Endothelial cell of umbilical vein (primary cell): ENCODE results near the gene QRFP. TPM values are rescaled to one million over a fixed set of nuclear protein-coding genes. Genes with fewer than 3 reads are reported as not detected.

Source experiments
- BruUV-seq: library from RNA; stranded (reverse); fragments of 400-500 nt; replicated peaks from 2 replicates; lab custom pipeline; 2021; lab: Mats Ljungman, UMichigan
- CTCF ChIA-PET: fragments of 300-600, 350-600 bp; sonication (Branson Sonifier 250); formaldehyde crosslinking; loops from one replicate; lab custom pipeline; 2021; ENCODE audit warnings: antibody characterized with exemption, inconsistent platforms; lab: Charles Lee
- POLR2A ChIA-PET: fragments of 300-600, 350-600 bp; sonication (Branson Sonifier 250); formaldehyde crosslinking; loops from one replicate; lab custom pipeline; 2021; ENCODE audit warnings: antibody characterized with exemption, inconsistent platforms; lab: Charles Lee
- DNase-seq: peaks from one replicate; pipeline ENCODE4 v3.0.0-alpha.2; 2011; ENCODE audit warnings: low read depth, low spot score
- FAIRE-seq: peaks from 2 replicates; lab custom pipeline; 2011; peaks lifted over from hg19 to GRCh38; lab: Jason Lieb, UNC
- H2AFZ ChIP-seq: 2 replicates; pipeline ENCODE4 v1.6.0; 2012; ENCODE audit warnings: low read depth, low read length, control low read depth, inconsistent platforms
- H3K27ac ChIP-seq: 2 replicates; pipeline ENCODE4 v1.5.1; 2011; ENCODE audit warnings: low read depth, mild to moderate bottlenecking, control low read depth, low read length, moderate library complexity; ENCODE audit not compliant: insufficient read depth
- H3K27me3 ChIP-seq, 2 experiments: 2 replicates each; pipeline versions ENCODE4 v1.6.0 to v1.6.1; 2011; ENCODE audit warnings: low read length in 2 of 2, mixed read lengths in 1 of 2; ENCODE audit not compliant: control insufficient read depth in 2 of 2, insufficient read depth in 2 of 2
- H3K36me3 ChIP-seq, 2 experiments: 2 replicates in 1 of 2; 3 replicates in 1 of 2; pipeline ENCODE4 v1.5.1; 2011; ENCODE audit warnings: low read length in 2 of 2, mild to moderate bottlenecking in 1 of 2, moderate library complexity in 1 of 2; ENCODE audit not compliant: control insufficient read depth in 2 of 2, insufficient read depth in 2 of 2; ENCODE audit errors: extremely low read depth in 1 of 2
- H3K4me1 ChIP-seq: 3 replicates; pipeline ENCODE4 v1.5.1; 2011; ENCODE audit warnings: mild to moderate bottlenecking, low read length; ENCODE audit not compliant: control insufficient read depth, insufficient read depth; ENCODE audit errors: extremely low read depth
- H3K4me2 ChIP-seq: 2 replicates; pipeline ENCODE4 v1.6.1; 2011; ENCODE audit warnings: low read length, control low read depth, mixed read lengths; ENCODE audit not compliant: insufficient read depth
- H3K4me3 ChIP-seq, 3 experiments: fragments of 200-600 bp in 1 of 3; sonication (generic), shearing (Covaris generic) in 1 of 3; replicated peaks in 1 of 3; 2 replicates each; pipeline ENCODE4 v1.5.1; 2011 to 2016; ENCODE audit warnings: control low read depth in 3 of 3, low read length in 3 of 3, mild to moderate bottlenecking in 2 of 3, inconsistent platforms in 1 of 3, low read depth in 1 of 3, moderate library complexity in 1 of 3; ENCODE audit not compliant: insufficient read depth in 1 of 3
- H3K79me2 ChIP-seq: 2 replicates; pipeline ENCODE4 v1.6.0; 2012; ENCODE audit warnings: low read length, inconsistent platforms; ENCODE audit not compliant: control insufficient read depth, insufficient read depth
- H3K9ac ChIP-seq: replicated peaks from 2 replicates; pipeline ENCODE3; 2011; ENCODE audit warnings: low read length, control low read depth; ENCODE audit not compliant: insufficient read depth; ENCODE audit errors: extremely low read depth
- H3K9me1 ChIP-seq: replicated peaks from 3 replicates; pipeline ENCODE4 v1.6.0; 2011; ENCODE audit warnings: mild to moderate bottlenecking, low read length; ENCODE audit not compliant: control insufficient read depth, insufficient read depth; ENCODE audit errors: extremely low read depth
- H3K9me3 ChIP-seq: replicated peaks from 2 replicates; pipeline ENCODE4 v1.5.1; 2012; ENCODE audit warnings: low read length, inconsistent platforms; ENCODE audit not compliant: control insufficient read depth, insufficient read depth
- H4K20me1 ChIP-seq: replicated peaks from 2 replicates; pipeline ENCODE3; 2011; ENCODE audit warnings: mild to moderate bottlenecking, low read length; ENCODE audit not compliant: control insufficient read depth, insufficient read depth; ENCODE audit errors: extremely low read depth
- FOS ChIP-seq: IDR thresholded peaks from 2 replicates; pipeline ENCODE4 v1.6.1; 2011; ENCODE audit warnings: mild to moderate bottlenecking, low read length, moderate library complexity, borderline replicate concordance; ENCODE audit not compliant: insufficient read depth
- MYC ChIP-seq: IDR thresholded peaks from one replicate; pipeline ENCODE4 v1.6.1; 2011; ENCODE audit warnings: mild to moderate bottlenecking, low read depth, low read length
- POLR2AphosphoS5 ChIP-seq: IDR thresholded peaks from 2 replicates; pipeline ENCODE4 v1.6.1; 2012; ENCODE audit warnings: low read depth, mild to moderate bottlenecking, control low read depth, low read length, moderate library complexity; ENCODE audit not compliant: insufficient read depth
- dilution Hi-C: fragments of 300-500 bp; cut with MboI; formaldehyde crosslinking; loops from one replicate; pipeline ENCODE4 v1.15.0; 2019; ENCODE audit warnings: low sequenced_read_pairs; ENCODE audit not compliant: extremely low pct_ligation_motif_present
- intact Hi-C: fragments of 100-400 bp; cut with micrococcal nuclease; formaldehyde crosslinking; loops from one replicate; pipeline ENCODE4 v1.10.0; 2022
- polyA plus RNA-seq, 4 experiments: library from polyadenylated mRNA; depleted of rRNA in 3 of 4; stranded (reverse) in 3 of 4; unstranded in 1 of 4; fragments of >200 nt; gene quantifications; 2 replicates each; pipeline versions ENCODE4 v1.2.1 to v1.2.3, GENCODE V29; 2011 to 2012; ENCODE audit warnings: missing spikeins in 1 of 4
- total RNA-seq: library from RNA; stranded (reverse); gene quantifications from 2 replicates; pipeline ENCODE4 v1.2.3, GENCODE V29; 2021

Gene QRFP
- total and polyA plus RNA-seq, 2 donors (not counting 3 experiments of a cell fraction or from before 2014, with no cell fraction given), result not detected

- Histone ChIP-seq H3K4me1 (peaks cover 34% of the 10 kb centered on the region), H3K9me1 (no peaks in the 10 kb centered on the region), H4K20me1 (no peaks in the 10 kb centered on the region), H3K4me3 (no peak overlapping the region), H3K36me3 (peaks cover 28 to 29% of the 10 kb centered on the region in 2 experiments), H3K4me2 (no peak overlapping the region), H3K9me3 (no peaks in the 10 kb centered on the region), H3K79me2 (peaks cover 87% of the 10 kb centered on the region), H3K27ac (peak overlapping the region; percentile 84), H2AFZ (no peak overlapping the region), H3K9ac (peak overlapping the region; percentile 49), H3K27me3 (no peaks in the 10 kb centered on the region)
- dilution Hi-C loops, result loop anchor here (25.0 kb wide), 1 partner anchor 172 kb away; the partner anchor contains the start of gene EXOSC2
- intact Hi-C loops, result loop anchor here (1.0 kb wide), 1 partner anchor 12 kb away; no protein-coding TSS in a partner anchor
- BruUV-seq, result TSS peak; percentile 10
- no peak for TF ChIP-seq POLR2AphosphoS5
- POLR2A ChIA-PET, result no interaction called here
- CTCF ChIA-PET, result interaction anchor here (0.7 to 2.5 kb wide), 16 partner anchors 9 to 158 kb away, joined by 3 to 16 read pairs (median 3); no protein-coding TSS in a partner anchor
- DNase-seq (no peak), FAIRE-seq (no peak)
These were observed 37.6 kb downstream of the QRFP start for GRCh38 chr9:130858739-130859705.

- Histone ChIP-seq H3K9ac (peak overlapping the region; percentile 53), H3K36me3 (peaks cover 22 to 28% of the 10 kb centered on the region in 2 experiments), H3K4me1 (peaks cover 32% of the 10 kb centered on the region), H3K9me1 (no peaks in the 10 kb centered on the region), H3K4me3 (no peak overlapping the region), H3K4me2 (no peak overlapping the region), H4K20me1 (no peaks in the 10 kb centered on the region), H3K27ac (peak overlapping the region; percentile 84), H3K9me3 (no peaks in the 10 kb centered on the region), H2AFZ (no peak overlapping the region), H3K27me3 (no peaks in the 10 kb centered on the region), H3K79me2 (peaks cover 89% of the 10 kb centered on the region)
- no peak for TF ChIP-seq FOS
- TF ChIP-seq MYC, result no peak
- dilution Hi-C loops, result loop anchor here (25.0 kb wide), 1 partner anchor 171 kb away; the partner anchor contains the start of gene EXOSC2
- peak; percentile 46 for DNase-seq
- no peak for FAIRE-seq
- CTCF ChIA-PET, result interaction anchor here (0.5 to 2.5 kb wide), 17 partner anchors 8 to 157 kb away, joined by 3 to 16 read pairs (median 3); no protein-coding TSS in a partner anchor
- intact Hi-C loops, result loop anchor here (1.0 kb wide), 1 partner anchor 11 kb away; no protein-coding TSS in a partner anchor
- POLR2A ChIA-PET, result interaction anchor here (0.8 kb wide), 1 partner anchor 151 kb away, joined by 3 read pairs; no protein-coding TSS in a partner anchor
- TSS peak; percentile 36 for BruUV-seq
These were observed 38.5 kb downstream of the QRFP start for GRCh38 chr9:130857864-130858738.
